Superior temporal gyrus (tissue), 1 donor: Measurements from ENCODE around the gene FCER1G.
A peak's percentile ranks its signal among the peaks of the same experiment; 100 is the strongest.
"Not testable (repeated sequence)": the region's sequence is repeated elsewhere in the genome, so short reads cannot be mapped to it uniquely, and the experiment has no call there.

Experiments used
- DNase-seq: peaks from one replicate; pipeline ENCODE4 v3.0.0-alpha.2; 2016; ENCODE audit errors: extremely low spot score

FCER1G gene

GRCh38 chr1:161206411-161207140 is 8.5 kb upstream of the FCER1G start:
- no peak for DNase-seq

GRCh38 chr1:161207173-161207572 is 7.9 kb upstream of the FCER1G start:
- no peak for DNase-seq

GRCh38 chr1:161209790-161210409 is 5.2 kb upstream of the FCER1G start:
- DNase-seq = peak; percentile 81

- no peak for DNase-seq
These were observed 726 bp upstream of the FCER1G start for GRCh38 chr1:161214369-161214768.

GRCh38 chr1:161216945-161217712 is 2.0 kb downstream of the FCER1G start:
- DNase-seq = no peak

DNA sequence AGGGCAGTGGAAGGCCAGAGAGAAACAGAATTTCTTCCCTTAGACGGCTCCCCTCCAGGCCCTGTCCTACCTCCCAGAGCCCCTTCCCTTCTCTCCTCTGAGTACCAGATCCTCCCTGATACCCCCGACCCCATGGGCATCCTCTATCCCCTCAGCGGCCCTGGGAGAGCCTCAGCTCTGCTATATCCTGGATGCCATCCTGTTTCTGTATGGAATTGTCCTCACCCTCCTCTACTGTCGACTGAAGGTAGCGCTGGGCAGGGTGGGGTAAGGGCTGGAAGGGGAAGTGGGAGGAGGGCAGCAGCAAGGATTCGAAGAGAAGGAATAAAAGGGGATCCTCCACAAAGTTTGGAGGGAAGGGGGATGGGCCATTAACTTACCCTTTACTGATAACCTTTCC is 2.7 kb downstream of the FCER1G start:
- no peak for DNase-seq

GRCh38 chr1:161218301-161219077 is 3.4 kb downstream of the FCER1G start:
- DNase-seq = no peak

DNA sequence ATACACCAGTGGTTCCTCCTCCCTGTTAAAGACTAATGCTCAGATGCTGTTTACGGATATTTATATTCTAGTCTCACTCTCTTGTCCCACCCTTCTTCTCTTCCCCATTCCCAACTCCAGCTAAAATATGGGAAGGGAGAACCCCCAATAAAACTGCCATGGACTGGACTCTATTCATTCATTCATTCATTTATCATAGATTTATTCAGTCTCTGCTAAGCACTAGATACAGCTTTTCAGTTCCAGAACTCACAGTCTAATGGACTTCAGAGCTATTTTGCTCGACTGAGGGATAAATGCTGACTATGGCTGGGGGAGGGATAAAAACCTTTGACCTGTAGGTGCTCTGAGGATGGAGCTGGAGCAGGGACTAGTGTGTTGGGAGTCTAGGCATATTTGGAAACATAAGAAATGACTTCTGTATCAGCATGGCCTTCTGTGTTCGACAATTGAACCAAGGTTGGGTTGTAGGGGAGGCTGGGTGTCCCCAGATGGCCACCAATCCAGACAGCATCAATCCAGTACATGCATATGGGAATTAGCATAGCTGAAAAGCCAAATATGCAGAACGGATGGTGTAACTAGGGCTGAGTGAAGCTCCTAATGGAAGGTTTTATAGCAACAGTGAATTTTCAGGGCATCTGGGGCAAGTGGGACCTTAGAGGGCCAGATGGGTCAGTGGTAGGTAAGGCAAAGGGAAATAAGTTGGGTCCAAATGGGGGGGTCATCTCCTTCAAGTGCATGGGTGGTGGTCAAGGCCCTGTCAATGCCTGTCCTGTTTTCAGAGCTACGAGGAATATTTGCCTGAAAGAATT is 4.2 kb downstream of the FCER1G start:
- DNase-seq = no peak

GRCh38 chr1:161220002-161220401 is 4.9 kb downstream of the FCER1G start:
- DNase-seq = no peak

- no peak for DNase-seq
These were observed 7.3 kb downstream of the FCER1G start for GRCh38 chr1:161222175-161223019.

- DNase-seq = no peak
These were observed 9.0 kb downstream of the FCER1G start for GRCh38 chr1:161223805-161224694.

- DNase-seq = not testable (repeated sequence)
These were observed 9.6 kb downstream of the FCER1G start for GRCh38 chr1:161224695-161225087.

DNA sequence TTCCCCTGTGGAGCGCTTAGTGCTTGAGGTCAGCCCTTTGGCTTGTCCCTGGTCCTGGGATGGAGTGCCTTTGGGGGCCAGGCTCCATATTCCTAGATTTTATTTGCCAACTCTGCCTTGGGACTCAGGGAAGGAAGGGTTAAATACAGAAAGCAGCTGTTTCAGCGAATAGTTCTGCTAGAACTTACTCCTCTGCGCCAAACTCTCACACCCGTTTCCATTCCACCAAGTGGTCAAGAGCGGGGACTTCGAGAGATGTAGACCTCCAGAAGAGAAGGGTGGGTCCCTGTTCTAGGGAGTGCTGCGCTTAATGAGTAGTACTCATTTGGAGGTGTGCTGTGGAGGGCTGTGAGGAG is 10.1 kb downstream of the FCER1G start:
- DNase-seq = no peak

DNA sequence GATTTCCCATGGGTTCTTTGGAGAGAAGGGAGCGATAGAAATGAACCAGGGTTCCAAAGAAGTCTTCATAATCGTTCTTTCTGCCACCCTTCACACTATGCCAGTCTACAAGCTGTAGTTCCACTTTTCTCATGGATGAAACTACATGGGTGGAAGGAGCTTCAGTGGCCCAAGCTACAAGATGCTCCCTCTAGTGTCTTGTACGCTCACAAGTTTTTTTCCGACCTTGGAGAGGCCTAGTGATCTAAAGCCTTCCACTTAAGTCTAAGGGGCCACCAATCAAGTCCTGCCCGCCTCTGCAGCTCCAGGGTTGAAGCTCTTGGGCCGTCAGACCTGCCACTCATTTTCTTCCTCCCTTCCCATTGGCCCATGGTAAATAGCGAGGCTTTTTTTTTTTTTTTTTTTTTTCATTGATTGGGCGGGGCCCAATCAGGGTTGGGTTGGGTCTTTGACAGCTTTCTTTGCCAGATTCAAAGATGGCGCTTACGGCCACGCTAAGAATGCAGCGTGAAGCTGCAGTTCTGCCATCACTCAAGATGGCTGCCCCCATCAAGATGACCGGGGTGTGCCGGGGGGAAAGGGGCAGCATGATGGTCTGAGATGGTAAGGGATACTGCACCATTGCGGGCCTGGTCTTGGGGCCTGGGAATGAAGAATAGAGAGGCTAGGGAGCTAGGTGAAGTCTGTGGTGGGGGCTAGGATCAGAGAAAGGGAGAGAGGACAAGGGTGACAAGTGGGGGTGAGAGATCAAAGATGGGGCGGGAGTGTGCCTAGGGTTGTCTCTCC is 10.6 kb downstream of the FCER1G start, which contains the start of gene TOMM40L:
TSS of gene TOMM40L (plus strand) at position 527 of the 786 bp plus-strand sequence. CDS start 430 bp downstream, outside the sequence.
- DNase-seq = peak; percentile 99

DNA sequence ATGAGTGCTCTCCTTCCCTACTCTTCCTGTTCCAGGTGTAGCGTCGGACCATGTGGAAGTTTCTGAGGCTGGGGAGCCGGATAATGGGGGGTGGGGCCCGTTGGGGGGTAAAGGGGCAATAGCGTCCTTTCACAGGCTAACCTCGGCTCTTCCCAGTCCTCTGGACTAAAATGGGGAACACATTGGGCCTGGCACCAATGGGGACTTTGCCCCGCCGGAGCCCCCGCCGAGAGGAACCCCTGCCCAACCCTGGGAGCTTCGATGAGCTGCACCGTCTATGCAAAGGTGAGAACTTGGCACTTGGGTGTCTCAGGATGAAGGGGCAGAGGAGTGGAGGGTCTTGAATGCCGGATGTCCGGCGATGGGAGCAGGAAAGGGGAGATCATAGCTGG is 11.2 kb downstream of the FCER1G start:
- no peak for DNase-seq

DNA sequence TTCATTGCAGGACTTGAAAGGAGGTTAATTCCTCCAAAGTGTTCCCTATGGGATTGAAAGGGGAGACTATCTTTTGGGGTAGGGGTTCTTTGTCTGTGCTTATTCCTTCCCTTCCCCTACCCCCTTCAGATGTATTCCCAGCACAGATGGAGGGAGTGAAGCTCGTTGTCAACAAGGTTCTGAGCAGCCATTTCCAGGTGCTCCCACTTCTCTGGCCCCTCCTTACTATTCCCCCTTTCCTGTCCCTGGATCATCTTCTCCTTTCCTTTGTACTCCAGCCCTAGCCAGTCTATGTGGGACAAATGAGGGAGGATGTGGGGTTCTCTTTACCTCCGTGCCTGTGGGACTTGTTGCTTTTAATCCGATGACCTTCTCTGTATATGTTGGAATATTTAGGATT is 11.7 kb downstream of the FCER1G start:
- DNase-seq = no peak

- DNase-seq = peak; percentile 94
These were observed 12.2 kb downstream of the FCER1G start for GRCh38 chr1:161227196-161227871.

DNA sequence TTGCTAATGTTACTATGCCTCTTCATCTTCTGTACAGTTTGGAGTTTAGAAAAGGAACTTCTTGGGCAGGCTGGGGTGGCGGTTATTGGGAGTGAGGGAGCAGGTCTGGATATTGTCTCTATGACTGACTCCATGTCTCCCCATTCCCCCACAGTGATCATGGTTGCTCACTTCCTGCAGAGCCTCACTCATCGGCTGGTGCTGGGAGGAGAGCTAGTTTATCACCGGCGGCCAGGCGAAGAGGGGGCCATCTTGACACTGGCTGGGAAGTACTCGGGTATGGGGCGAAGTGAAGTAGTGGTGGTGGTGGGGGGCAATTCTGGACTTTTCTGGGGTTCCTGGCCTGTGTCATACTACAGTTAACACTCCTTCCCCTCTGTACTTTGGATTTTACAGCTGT is 12.9 kb downstream of the FCER1G start:
- DNase-seq = no peak
